Spleen (tissue), 7 donors: ENCODE data around the gene KIAA1217.

Experiments
- POLR2AphosphoS5 ChIP-seq, 3 donors: sonication (generic); formaldehyde crosslinking; IDR thresholded peaks; one replicate each; pipeline ENCODE4 v1.5.1; 2017; ENCODE audit warnings: antibody characterized with exemption in 3 of 3
- TF ChIP-seq, protein P1 (sequence below), 11 experiments: fragments of 200-600 bp in 7 of 11; fragments of 450-650 bp in 4 of 11; sonication (generic) in 4 of 11; IDR thresholded peaks in 8 of 11; conservative IDR thresholded peaks in 3 of 11; 1 replicate in 7 of 11; 2 replicates in 4 of 11; pipeline versions ENCODE4 v1.4.0 to v1.8.0; 2016 to 2021; ENCODE audit warnings: antibody characterized with exemption in 11 of 11, inconsistent platforms in 4 of 11, mild to moderate bottlenecking in 1 of 11
- donor health status: DM: no; HTN: no; CAD: no; lungs with moderate emphysema.
- donor health status: DM: no; HTN: no; CAD: no.
- donor health status: DM: no; HTN: no; CAD: no.

- TF ChIP-seq, protein P1, sequence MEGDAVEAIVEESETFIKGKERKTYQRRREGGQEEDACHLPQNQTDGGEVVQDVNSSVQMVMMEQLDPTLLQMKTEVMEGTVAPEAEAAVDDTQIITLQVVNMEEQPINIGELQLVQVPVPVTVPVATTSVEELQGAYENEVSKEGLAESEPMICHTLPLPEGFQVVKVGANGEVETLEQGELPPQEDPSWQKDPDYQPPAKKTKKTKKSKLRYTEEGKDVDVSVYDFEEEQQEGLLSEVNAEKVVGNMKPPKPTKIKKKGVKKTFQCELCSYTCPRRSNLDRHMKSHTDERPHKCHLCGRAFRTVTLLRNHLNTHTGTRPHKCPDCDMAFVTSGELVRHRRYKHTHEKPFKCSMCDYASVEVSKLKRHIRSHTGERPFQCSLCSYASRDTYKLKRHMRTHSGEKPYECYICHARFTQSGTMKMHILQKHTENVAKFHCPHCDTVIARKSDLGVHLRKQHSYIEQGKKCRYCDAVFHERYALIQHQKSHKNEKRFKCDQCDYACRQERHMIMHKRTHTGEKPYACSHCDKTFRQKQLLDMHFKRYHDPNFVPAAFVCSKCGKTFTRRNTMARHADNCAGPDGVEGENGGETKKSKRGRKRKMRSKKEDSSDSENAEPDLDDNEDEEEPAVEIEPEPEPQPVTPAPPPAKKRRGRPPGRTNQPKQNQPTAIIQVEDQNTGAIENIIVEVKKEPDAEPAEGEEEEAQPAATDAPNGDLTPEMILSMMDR (IDR thresholded peaks at IDR 0.05 in 8 of 11, conservative IDR thresholded peaks at IDR 0.05 in 3 of 11): no peak
- no peak for TF ChIP-seq POLR2AphosphoS5 (IDR thresholded peaks at IDR 0.05)
Measured at GRCh38 chr10:24256619-24257107, 47.7 kb downstream of the KIAA1217 start.
